Measurements from ENCODE around the gene ERG28. TPM values are rescaled to one million over a fixed set of nuclear protein-coding genes. Genes with fewer than 3 reads are reported as not detected.

The ERG28 gene
- total and polyA plus RNA-seq, 2 of the 13 experiments (the other 11 are each of a cell fraction or from before 2014, with no cell fraction given) = 27.3 to 32.3 TPM

DNA sequence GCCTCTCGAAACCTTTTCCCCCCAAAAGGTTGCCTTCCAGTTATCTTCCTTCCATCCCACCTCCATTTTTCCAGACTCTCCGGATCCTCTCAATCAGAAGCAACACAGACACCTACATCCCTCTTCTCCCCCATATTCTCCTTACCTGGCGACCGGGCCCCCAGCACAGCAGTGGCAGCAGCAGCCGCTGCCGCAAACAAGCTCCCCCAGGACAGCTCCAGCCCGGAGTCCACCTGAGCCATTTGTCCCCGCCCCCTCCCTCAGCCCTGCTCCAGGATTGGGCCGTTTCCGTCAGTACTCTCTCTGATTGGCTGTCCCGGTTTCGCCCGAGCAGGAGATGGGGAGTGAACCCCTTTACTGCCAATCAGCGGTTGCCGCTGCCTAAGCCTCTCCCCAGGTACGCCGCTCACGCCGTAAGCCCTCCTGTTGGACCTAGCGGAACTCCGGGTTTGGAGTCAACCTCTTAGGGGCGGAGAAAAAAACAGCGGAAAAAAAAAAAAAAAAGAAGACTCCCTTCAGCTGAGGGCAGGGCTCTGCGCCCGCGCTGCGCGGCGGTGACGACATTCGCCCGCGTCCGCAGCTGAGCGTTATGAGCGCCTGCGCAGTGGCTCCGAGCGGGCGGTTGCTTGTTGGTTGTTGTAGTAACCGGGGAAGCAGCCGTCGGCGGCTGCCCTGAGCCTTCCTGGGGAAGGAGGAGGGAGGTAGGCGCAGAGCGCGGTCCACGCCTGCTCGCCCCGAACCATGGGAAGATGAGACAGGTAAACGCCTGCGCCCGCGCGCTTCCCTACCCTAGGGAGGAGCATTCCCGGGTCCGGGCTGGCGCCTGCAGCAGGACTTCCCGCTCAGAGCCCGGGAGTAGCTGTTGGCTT is at the start of gene ERG28, which contains the start of gene TTLL5 (continued):
- TF ChIP-seq ZNF780A (CRISPR knock-in tag; IDR thresholded peaks at IDR 0.05) (no peak), KAT2B (IDR thresholded peaks at IDR 0.05; ENCODE audit: borderline replicate concordance, low read depth, low read length) (no peak), ZNF580 (CRISPR knock-in tag; IDR thresholded peaks at IDR 0.05; ENCODE audit: borderline replicate concordance, low read depth) (0 out of 2 replicates have a peak, but pooled peaks have one; percentile 19), MAFK (conservative IDR thresholded peaks at IDR 0.05 in 1 of 2, IDR thresholded peaks at IDR 0.05 in 1 of 2; ENCODE audit: low read length in 2 of 2) (no peak), PHF8 (CRISPR knock-in tag; IDR thresholded peaks at IDR 0.05) (peak; percentile 57), ZNF607 (CRISPR knock-in tag; IDR thresholded peaks at IDR 0.05; ENCODE audit: borderline replicate concordance) (peak; percentile 24; the same call in 1 of the 2 replicates), ZSCAN9 (CRISPR knock-in tag; IDR thresholded peaks at IDR 0.05; ENCODE audit: borderline replicate concordance) (peak; percentile 41; the same call in 1 of the 2 replicates), MTA3 (CRISPR knock-in tag; IDR thresholded peaks at IDR 0.05) (no peak), DRAP1 (CRISPR knock-in tag; IDR thresholded peaks at IDR 0.05) (peak; percentile 78), SALL2 (CRISPR knock-in tag; IDR thresholded peaks at IDR 0.05) (peak; percentile 26; the same call in 1 of the 2 replicates), SRF (IDR thresholded peaks at IDR 0.05; ENCODE audit: low read depth, low read length) (peak; percentile 92), MED1 (CRISPR knock-in tag; IDR thresholded peaks at IDR 0.05) (peak; percentile 62; the same call in 1 of the 2 replicates), KMT2B (CRISPR knock-in tag; IDR thresholded peaks at IDR 0.05) (peak; percentile 82), ZNF574 (CRISPR knock-in tag; IDR thresholded peaks at IDR 0.05) (peak; percentile 72), TCF7L2 (IDR thresholded peaks at IDR 0.05; ENCODE audit: low read depth, low read length) (no peak), ZNF576 (CRISPR knock-in tag; IDR thresholded peaks at IDR 0.05) (no peak), CEBPB (IDR thresholded peaks at IDR 0.05; ENCODE audit: borderline replicate concordance, low read depth, low read length) (peak; percentile 37; the same call in 1 of the 2 replicates), ZNF382 (CRISPR knock-in tag; IDR thresholded peaks at IDR 0.05; ENCODE audit: borderline replicate concordance) (no peak), ZNF792 (CRISPR knock-in tag; IDR thresholded peaks at IDR 0.05) (peak; percentile 18; the same call in 1 of the 2 replicates), ZNF644 (CRISPR knock-in tag; IDR thresholded peaks at IDR 0.05; ENCODE audit: low read depth) (no peak), HMGA1 (CRISPR knock-in tag; conservative IDR thresholded peaks at IDR 0.05) (no peak), NFYB (CRISPR knock-in tag; IDR thresholded peaks at IDR 0.05) (peak; percentile 93), FOXK1 (CRISPR knock-in tag; IDR thresholded peaks at IDR 0.05; ENCODE audit: borderline replicate concordance, low read depth) (peak; percentile 57; the same call in 1 of the 2 replicates), TSC22D2 (CRISPR knock-in tag; IDR thresholded peaks at IDR 0.05; ENCODE audit: borderline replicate concordance) (no peak), ZNF766 (CRISPR knock-in tag; IDR thresholded peaks at IDR 0.05; ENCODE audit: borderline replicate concordance) (peak; percentile 41; the same call in 1 of the 2 replicates), ADNP (CRISPR knock-in tag; IDR thresholded peaks at IDR 0.05) (no peak)
- TF ChIP-seq, protein P1, sequence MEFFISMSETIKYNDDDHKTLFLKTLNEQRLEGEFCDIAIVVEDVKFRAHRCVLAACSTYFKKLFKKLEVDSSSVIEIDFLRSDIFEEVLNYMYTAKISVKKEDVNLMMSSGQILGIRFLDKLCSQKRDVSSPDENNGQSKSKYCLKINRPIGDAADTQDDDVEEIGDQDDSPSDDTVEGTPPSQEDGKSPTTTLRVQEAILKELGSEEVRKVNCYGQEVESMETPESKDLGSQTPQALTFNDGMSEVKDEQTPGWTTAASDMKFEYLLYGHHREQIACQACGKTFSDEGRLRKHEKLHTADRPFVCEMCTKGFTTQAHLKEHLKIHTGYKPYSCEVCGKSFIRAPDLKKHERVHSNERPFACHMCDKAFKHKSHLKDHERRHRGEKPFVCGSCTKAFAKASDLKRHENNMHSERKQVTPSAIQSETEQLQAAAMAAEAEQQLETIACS (CRISPR knock-in tag; IDR thresholded peaks at IDR 0.05) = no peak

Measured in HepG2 (cell line).